GM18511 (cell line): ENCODE results near the gene DAPL1.
"Not testable (repeated sequence)": the region's sequence is repeated elsewhere in the genome, so short reads cannot be mapped to it uniquely, and the experiment has no call there.

Source experiments
- ATAC-seq: cut with Tn5 transposase; IDR thresholded peaks from one replicate; pipeline ENCODE4 v1.9.1; 2021; ENCODE audit warnings: mild to moderate bottlenecking, moderate library complexity; ENCODE audit not compliant: unreplicated experiment

DAPL1 gene

DNA sequence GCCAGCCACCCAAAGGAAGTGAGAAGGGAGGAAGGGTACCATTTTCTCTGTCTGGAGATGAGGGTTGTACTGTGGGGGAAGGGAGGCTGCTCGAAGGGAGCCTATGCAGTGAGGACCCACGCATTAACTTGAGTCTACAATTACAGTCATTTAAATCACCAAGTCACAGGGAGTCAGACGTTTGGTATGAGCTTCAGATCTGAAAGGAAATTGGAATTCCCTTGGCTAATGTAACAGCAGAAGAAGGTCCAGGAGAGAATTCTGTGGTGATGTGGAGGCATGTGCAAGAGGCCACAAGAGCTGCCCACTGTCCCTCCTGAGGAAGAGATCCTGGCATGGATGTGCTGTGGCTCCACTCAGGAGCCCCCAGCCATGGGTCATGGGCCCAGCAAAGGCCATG, 22.5 kb downstream of the DAPL1 start:
- no peak for ATAC-seq

DNA sequence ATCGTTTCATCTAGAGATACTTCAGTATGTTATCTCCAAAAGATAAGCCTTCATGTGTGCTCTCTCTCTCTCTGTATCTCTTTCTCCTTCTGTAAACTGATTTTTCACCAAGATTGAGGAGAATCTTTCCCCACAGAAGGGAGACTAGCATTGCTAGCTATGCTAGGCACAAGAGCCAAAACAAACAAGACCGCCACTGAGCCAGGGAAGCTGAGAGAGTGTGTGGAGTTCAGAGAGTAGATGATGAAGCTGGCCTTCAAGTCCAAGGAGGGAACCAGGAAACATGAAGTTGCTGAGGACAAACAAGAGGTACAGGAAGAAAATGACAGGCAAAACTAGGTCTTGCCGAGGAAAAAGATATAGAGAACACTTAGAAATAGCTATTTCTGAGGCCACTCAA, 23.4 kb downstream of the DAPL1 start:
- ATAC-seq: no peak

DNA sequence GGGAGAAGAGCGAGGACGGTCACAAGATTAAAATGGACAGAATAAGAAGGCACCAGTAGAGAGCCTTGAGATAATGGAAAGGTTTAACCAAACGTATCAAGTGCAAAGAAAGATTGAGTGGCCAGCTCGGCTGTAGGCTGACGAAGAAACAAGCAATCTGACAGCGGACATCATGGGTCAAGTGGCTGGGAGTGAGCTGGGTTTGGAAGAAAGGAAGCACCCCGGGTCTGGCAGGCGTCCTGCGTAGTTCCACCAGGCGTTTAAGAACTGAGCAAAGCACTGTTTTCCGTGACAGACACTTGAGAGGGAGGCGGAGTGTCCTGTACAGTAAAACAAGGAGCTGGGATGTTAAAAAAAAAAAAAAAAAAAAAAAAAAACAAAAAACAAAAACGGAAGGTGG, 27.1 kb downstream of the DAPL1 start:
- no peak for ATAC-seq

DNA sequence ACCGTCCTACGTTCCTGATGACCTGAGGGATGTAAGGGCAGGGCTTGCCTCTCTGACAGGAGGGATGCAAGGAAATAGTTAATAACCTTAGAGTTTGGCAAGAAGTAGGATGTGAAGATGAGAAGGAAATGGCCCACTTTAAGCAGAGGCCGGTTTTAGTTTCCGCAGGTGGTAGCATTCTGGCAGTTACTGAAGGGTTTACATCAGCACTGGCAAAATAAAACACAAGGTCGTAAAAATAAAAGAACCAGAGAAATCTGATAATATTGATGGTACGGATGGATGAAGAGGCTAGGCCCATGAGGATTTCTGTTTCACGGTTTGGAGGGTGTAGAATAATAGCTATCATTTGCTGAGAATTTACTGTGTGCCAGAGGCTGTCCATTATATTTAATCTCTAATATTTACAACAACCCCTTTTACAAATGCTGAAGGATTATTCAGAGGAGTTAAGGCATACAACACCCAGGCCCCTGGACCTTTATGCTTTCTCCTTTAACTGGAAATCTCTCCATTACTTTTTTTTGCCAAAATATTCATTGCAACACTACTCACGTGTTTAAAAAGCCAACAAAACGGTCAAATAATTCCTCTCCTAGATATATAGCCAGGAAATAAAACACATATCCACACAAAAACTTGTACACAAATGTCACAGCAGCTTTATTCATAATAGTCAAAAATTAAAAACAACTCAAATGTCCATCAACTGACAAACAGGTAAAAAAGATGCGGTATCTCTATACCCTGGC, 28.5 kb downstream of the DAPL1 start:
- ATAC-seq: no peak

DNA sequence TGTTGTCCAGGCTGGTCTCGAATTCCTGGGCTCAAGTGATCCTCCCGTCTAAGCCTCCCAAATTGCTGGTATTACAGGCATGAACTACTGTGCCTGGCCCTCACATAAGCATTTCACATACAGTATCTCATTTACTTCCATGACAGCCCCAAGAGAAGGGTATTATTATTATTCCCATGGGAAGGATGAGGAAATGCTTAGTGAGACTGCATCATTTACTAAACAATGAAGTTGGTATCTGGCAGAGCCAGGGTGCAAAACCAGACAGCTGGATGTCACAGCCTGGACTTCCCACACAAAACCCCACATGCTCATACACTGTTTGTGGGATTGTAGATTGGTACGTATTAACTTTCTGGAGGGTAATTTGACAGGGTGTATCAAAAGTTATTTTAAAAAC, 29.9 kb downstream of the DAPL1 start:
- no peak for ATAC-seq

DNA sequence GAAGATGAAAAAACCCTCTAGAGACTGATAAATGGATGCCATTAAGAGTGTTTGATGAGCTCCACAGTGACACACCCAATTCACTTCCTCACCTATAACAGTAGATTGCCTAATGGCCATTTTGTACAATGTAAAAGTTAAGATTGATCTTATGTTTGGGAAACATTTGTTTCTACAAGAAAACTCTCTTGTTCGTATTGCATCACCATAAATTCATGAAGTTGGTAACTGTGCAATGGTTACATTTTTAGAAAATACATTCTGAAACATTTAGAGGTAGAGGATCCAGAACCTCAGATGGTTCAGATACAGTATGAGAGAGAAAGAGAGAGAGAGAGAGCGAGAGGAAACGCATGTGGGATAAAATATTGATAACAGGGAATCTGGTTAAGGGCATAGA, 31.8 kb downstream of the DAPL1 start:
- no peak for ATAC-seq

DNA sequence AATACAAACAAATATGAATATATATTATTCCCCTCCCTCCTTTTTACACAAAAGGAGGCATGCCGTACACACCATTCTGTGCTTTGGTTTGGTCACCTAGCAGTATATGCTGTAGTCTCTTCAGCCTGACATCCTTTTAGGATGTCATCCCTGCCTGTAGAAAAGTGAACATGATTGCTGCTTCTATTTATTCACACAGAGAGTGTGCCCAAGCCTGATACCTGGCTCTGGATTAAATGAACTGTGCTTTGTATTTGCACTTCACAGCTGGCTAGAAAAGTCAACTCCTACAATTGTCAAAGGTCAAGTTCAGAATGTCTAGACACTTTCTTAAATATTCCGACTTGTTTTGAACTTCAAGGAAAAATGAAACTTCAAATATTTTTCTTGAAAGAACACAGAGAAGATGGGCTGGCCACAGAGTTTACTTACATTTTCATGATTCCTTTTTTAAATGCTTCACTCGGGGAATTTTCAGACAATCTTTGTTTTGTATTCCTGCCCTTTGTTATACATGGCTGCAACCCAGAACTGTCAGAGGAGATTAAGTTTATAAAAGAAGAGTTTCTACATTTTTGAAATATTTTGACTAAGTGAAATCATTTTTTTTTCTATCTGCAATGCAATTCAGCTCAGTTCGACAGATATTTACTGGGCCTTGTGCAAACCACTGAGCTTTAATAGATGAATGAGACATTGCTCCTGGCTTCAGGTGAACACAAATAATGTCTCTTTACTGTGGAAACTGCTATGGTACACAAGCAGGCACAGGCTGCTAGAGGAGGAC, 33.5 kb downstream of the DAPL1 start:
- no peak for ATAC-seq

DNA sequence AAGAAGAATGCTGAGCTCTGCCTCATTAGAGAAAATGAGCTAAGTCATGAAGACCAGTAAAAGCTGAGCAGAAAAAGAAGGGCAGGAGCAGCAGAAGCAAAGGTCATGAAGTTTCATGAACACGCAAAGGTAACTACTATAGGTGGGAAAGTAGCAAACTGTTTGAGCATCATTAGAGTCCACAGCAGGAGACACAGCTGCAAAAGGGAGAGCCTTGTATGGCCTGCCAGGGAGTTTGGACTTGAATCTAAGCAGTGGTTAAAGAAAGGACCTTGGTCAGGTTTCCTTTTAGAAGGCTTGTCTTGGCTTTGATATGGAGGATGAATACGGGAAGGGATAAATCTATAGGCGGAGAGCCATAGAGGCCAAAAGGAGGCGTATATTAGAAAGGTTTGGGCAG, 34.0 kb downstream of the DAPL1 start:
- no peak for ATAC-seq

DNA sequence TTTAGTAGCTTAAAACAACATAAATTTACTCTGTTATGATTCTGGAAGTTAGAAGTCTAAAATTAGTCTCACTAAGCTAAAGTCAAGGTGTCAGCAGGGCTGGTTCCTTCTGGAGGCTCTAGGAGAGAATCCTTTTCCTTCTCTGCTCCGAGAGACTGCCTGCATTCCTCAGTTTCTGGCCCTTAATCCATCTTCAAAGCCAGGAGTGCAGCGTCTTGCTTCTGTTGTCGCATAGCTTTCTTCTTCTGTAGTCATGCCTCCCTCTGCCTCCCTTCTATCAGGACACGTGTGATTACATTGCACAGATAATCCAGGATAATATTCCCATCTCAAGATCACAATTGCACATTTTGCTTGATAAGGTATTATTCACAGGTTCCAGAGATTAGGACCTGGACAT, 35.1 kb downstream of the DAPL1 start:
- no peak for ATAC-seq

DNA sequence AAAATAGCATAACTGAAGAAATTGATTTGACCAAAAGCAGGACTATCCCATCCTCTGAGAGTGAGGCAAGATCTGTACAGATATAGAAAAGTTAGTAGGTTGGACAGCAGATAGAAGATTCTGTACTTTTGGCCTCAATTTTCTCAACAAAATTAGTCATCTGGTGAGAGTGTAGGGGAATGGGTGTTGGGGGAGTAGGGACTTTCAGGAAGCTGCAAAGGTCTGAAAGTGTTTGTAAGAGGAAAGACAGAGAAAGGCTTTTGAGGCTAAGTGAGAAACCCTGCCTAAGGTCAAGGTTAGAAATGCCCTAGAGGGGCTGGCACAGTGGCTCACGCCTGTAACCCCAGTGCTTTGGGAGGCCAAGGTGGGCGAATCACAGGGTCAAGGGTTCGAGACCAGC, 40.3 kb downstream of the DAPL1 start:
- no peak for ATAC-seq

DNA sequence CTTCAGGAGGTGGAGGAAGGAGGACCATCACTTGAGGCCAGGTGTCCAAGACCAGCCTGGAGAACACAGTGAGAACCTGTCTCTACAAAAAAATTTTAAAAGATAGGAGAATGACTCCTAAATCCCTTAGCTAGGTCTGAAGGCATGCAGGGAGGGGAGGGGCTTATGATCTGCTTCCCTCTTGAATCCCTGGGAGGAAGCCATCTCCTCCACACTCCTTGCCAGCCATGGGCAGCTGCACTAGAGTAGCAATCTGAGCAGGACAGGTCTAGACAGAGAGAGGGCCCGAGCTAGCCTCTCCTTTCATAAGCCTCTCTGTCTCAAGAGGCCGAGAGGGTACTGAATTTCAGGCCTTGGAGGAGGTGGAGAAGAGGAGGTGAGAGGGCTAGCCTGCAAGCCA, 42.5 kb downstream of the DAPL1 start:
- ATAC-seq: no peak

DNA sequence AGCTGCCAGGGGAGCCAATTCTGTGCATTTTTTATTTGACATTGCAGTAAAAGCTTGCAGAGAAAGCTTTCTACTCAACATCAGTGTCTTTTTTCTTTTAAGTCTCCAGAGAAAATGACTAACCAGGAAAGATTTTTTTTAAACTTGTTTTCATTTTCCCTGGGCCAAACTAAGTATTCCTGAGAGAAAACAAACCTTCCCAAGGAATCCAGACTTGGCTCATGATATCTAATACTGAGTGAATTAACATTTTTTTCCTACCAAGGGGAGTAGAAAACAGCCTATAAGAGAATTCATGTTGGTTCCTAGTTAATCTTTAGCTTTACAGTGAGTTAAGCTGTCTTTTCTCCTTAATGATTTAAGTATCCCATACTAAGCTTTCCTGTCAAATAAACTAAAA, 46.7 kb downstream of the DAPL1 start:
- ATAC-seq: no peak

DNA sequence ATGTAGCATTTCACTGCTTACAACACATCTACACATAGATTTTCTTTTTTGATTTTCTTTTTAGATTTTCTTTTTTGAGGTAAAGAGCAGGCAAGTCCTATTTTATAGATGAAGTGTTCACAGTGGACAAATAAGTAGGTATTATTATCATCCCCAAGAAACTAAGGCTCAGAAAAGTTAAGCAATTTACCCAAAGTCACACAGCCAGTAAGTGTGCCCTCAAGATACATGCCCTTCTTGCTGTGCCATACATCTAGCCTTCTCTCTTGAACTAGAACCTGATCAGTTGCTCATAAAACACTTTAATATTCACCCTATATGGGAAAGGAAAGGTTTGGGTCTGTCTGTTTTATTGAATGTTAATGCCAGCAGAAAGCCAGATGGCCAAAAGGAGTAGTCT, 50.3 kb downstream of the DAPL1 start:
- ATAC-seq: no peak

DNA sequence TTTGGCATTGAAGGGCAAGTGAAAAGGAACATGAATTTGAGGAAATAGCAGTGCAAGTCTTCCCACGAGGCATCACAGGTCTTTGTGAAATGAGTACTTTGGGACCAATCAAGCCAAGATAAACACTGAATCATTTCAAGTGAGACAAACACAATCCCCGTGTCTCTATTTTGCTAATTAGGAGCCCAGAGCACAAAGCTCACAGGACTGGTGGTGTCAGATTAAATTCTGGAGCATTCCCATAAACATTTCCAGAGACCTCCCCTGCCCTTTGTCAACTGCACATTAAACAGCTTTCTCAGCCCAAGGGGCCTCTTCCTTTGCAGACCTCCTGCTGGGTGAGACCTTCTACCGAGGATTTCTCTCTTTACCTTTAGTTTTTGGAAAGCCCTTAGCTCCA, 50.7 kb downstream of the DAPL1 start:
- ATAC-seq: no peak

DNA sequence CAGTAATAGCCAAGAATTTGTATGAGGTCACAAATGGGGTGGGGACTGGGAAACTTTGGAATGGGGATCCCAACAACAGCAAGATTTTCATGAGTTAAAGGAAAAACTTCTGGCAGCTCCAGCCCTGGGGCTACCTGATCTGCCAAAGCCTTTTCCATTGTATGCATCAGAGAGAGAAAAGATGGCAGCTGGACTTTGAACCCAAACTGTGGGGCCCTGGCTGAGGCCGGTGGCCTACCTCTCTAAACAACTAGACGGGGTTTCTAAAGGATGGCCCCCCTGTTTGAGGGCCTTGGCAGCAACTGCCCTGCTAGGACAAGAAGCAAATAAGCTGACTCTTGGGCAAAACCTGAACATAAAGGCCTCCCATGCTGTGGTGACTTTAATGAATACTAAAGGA, 52.4 kb downstream of the DAPL1 start:
- ATAC-seq: not testable (repeated sequence)

DNA sequence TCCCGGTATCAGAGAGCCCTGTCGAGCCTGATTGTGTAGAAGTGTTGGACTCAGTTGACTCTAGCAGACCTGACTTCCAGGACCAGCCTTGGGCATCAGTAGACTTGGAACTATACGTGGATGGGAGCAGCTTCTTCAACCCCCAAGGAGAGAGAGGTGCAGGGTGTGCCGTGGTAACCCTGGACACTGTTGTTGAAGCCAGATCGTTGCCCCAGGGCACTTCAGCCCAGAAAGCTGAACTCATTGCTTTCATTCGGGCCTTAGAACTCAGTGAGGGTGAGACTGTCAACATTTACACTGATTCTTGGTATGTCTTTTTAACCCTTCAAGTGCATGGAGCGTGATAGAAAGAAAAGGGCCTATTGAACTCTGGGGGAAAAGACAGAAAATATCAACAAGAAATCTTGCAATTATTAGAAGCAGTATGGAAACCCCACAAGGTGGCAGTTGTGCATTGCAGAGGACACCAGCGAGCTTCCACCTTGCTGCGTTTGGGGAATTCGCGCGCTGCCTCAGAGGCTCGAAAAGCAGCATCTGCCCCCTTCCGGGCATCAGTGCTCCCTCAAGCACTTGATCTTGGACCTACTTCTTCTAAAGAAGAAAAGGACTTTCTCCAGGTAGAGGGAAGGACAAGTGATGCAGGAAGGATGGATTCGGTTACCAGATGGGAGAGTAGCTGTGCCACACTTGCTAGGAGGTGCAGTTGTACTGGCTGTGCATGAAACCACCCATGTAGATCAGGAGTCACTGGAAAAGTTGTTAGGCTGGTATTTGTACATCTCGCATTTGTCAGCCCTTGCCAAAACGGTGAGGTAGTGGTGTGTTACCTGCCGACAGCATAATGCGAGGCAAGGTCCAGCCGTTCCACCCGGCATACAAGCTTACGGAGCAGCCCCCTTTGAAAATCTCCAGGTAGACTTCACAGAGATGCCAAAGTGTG, 53.2 kb downstream of the DAPL1 start:
- not testable (repeated sequence) for ATAC-seq

DNA sequence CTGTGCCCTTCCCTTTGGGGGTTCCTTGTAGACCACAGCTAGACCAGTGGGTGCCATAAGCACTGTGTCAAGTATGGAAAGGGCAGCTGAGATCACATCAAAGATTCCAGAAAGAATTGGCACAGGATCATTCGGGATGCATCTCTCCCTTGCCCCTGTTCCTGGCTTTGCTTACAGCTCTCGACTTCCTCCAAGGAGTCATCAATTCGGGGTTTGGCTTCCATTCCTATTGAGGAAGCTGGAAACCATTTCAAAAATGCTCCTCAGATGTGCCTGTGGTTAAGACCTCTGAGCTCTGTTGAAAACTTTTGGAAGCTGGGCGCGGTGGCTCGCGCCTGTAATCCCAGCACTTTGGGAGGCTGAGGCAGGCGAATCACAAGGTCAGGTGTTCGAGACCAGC, 65.1 kb downstream of the DAPL1 start:
- ATAC-seq: not testable (repeated sequence)

DNA sequence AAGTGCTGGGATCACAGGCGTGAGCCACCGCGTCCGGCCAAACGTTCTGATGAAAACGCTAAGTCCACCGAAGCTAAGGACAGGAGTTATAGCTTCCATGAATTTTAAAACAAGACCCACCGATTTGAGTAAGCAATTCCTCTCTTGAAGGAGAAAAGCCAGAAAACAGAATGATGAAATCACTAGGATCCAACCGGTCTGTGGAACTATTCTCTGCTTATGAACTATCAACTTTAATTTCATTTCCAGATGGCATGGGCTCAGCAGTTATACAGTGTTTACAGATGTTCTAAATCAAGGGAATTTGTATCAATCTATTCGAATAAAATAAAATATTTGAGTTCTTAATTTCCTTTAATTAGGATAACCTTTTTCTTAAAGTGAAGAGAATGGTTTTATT, 66.5 kb downstream of the DAPL1 start:
- not testable (repeated sequence) for ATAC-seq

DNA sequence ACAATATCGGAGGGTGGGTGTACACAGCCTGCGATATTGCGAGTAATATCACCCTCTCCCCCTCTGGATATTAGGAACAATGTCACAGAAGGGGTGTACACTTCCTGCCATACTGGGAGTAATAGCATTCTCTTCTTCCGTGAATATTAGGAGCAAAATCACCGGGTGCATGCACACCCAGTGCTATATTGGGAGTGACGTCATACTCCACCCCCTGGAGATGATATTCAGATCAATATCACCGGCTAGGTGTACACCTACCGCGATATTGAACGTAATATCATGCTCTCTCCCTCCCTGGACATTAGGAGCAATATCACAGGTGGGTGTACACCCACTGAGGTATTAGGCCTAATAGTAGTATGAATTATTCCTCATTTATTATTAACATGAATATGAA, 70.4 kb downstream of the DAPL1 start:
- ATAC-seq: not testable (repeated sequence)
